Stimulated activated CD4-positive, alpha-beta T cell treated with anti-CD3 and anti-CD28 coated beads, Interleukin-4, amount 100 ng/mL, for 48 hours (primary cell): ENCODE data around the gene MRPL33.

ENCODE experiments used
- DNase-seq, 2 donors: peaks; one replicate each; pipeline ENCODE4 v3.0.0-alpha.2; 2020; ENCODE audit warnings: low read depth in 2 of 2

The MRPL33 gene

GRCh38 chr2:27808418-27808817 lies 36.9 kb downstream of the MRPL33 start:
- no peak for DNase-seq

- DNase-seq: no peak
Observed at GRCh38 chr2:27808984-27809383, 37.5 kb downstream of the MRPL33 start.

- DNase-seq: no peak
Observed at GRCh38 chr2:27809761-27810241, 38.3 kb downstream of the MRPL33 start.

GRCh38 chr2:27810455-27810854 lies 38.9 kb downstream of the MRPL33 start:
- no peak for DNase-seq

- no peak for DNase-seq
Observed at GRCh38 chr2:27811768-27812167, 40.2 kb downstream of the MRPL33 start.

- no peak for DNase-seq
Observed at GRCh38 chr2:27814758-27815157, 43.2 kb downstream of the MRPL33 start.

GRCh38 chr2:27815860-27816438 lies 44.4 kb downstream of the MRPL33 start:
- no peak for DNase-seq

- no peak for DNase-seq
Observed at GRCh38 chr2:27822049-27822448, 50.5 kb downstream of the MRPL33 start.

GRCh38 chr2:27823135-27823534 lies 51.6 kb downstream of the MRPL33 start:
- DNase-seq: no peak

- DNase-seq: no peak
Observed at GRCh38 chr2:27823569-27823968, 52.0 kb downstream of the MRPL33 start.

GRCh38 chr2:27824401-27824800 lies 52.9 kb downstream of the MRPL33 start:
- no peak for DNase-seq

GRCh38 chr2:27828305-27828704 lies 56.8 kb downstream of the MRPL33 start:
- no peak for DNase-seq
